Keratinocyte (primary cell): Measurements from ENCODE around the gene COL6A1. TPM values are rescaled to one million over a fixed set of nuclear protein-coding genes. Genes with fewer than 3 reads are reported as not detected.

Experiments used
- DNase-seq: peaks from one replicate; pipeline ENCODE4 v3.0.0-alpha.2; 2011; ENCODE audit warnings: low read depth, missing footprints, low spot score
- FAIRE-seq: peaks from 2 replicates; lab custom pipeline; 2011; peaks lifted over from hg19 to GRCh38; lab: Jason Lieb, UNC
- H2AFZ ChIP-seq: 2 replicates; pipeline ENCODE4 v1.6.0; 2012; ENCODE audit warnings: low read length, control low read depth, inconsistent platforms; ENCODE audit not compliant: control insufficient read depth
- H3K27ac ChIP-seq: 2 replicates; pipeline ENCODE4 v1.5.1; 2011; ENCODE audit warnings: low read length; ENCODE audit not compliant: control insufficient read depth, insufficient read depth
- H3K27me3 ChIP-seq: 3 replicates; pipeline ENCODE4 v1.6.0; 2011; ENCODE audit warnings: low read length; ENCODE audit not compliant: control insufficient read depth, insufficient read depth; ENCODE audit errors: extremely low read depth
- H3K36me3 ChIP-seq, 2 experiments: 2 replicates in 1 of 2; 3 replicates in 1 of 2; pipeline ENCODE4 v1.5.1; 2011; ENCODE audit warnings: low read length in 2 of 2, mild to moderate bottlenecking in 1 of 2; ENCODE audit not compliant: control insufficient read depth in 2 of 2, insufficient read depth in 2 of 2; ENCODE audit errors: extremely low read depth in 1 of 2
- H3K4me1 ChIP-seq: 3 replicates; pipeline ENCODE4 v1.5.1; 2011; ENCODE audit warnings: low read length; ENCODE audit not compliant: control insufficient read depth, insufficient read depth; ENCODE audit errors: extremely low read depth
- H3K4me2 ChIP-seq: 3 replicates; pipeline ENCODE4 v1.6.0; 2011; ENCODE audit warnings: low read depth, low read length; ENCODE audit not compliant: control insufficient read depth, insufficient read depth; ENCODE audit errors: extremely low read depth
- H3K4me3 ChIP-seq, 3 experiments: fragments of 200-600 bp in 1 of 3; sonication (generic) in 1 of 3; 2 replicates in 2 of 3; 3 replicates in 1 of 3; pipeline ENCODE4 v1.5.1; 2011 to 2016; ENCODE audit warnings: low read length in 3 of 3, mild to moderate bottlenecking in 3 of 3, control low read depth in 2 of 3, inconsistent platforms in 1 of 3, low read depth in 1 of 3, mixed read lengths in 1 of 3, mixed run types in 1 of 3, moderate library complexity in 1 of 3; ENCODE audit not compliant: control insufficient read depth in 2 of 3, insufficient read depth in 2 of 3; ENCODE audit errors: extremely low read depth in 1 of 3
- H3K79me2 ChIP-seq: 2 replicates; pipeline ENCODE4 v1.6.0; 2012; ENCODE audit warnings: low read length; ENCODE audit not compliant: control insufficient read depth, insufficient read depth
- H3K9ac ChIP-seq: 3 replicates; pipeline ENCODE4 v1.6.0; 2011; ENCODE audit warnings: low read length; ENCODE audit not compliant: control insufficient read depth, insufficient read depth; ENCODE audit errors: extremely low read depth
- H3K9me1 ChIP-seq: 3 replicates; pipeline ENCODE4 v1.6.0; 2011; ENCODE audit warnings: low read length; ENCODE audit not compliant: control insufficient read depth, insufficient read depth; ENCODE audit errors: extremely low read depth
- H3K9me3 ChIP-seq: 2 replicates; pipeline ENCODE4 v1.5.1; 2012; ENCODE audit warnings: low read depth, low read length; ENCODE audit not compliant: control insufficient read depth
- H4K20me1 ChIP-seq: 3 replicates; pipeline ENCODE4 v1.6.0; 2011; ENCODE audit warnings: low read length; ENCODE audit not compliant: control insufficient read depth, insufficient read depth; ENCODE audit errors: extremely low read depth
- CTCF ChIP-seq, 3 experiments: IDR thresholded peaks in 1 of 3; conservative IDR thresholded peaks in 1 of 3; optimal IDR thresholded peaks in 1 of 3; 2 replicates in 2 of 3; 3 replicates in 1 of 3; pipeline versions ENCODE3 to v1.5.1; 2011; ENCODE audit warnings: low read length in 3 of 3, mild to moderate bottlenecking in 3 of 3, moderate library complexity in 2 of 3, control low read depth in 1 of 3, inconsistent platforms in 1 of 3; ENCODE audit not compliant: insufficient read depth in 2 of 3; ENCODE audit errors: extremely low read depth in 1 of 3
- EZH2 ChIP-seq: IDR thresholded peaks from one replicate; pipeline ENCODE4 v1.6.1; 2012; ENCODE audit warnings: inconsistent platforms, mild to moderate bottlenecking, low read length, moderate library complexity
- dilution Hi-C: fragments of 300-500 bp; cut with MboI; formaldehyde crosslinking; loops from one replicate; pipeline ENCODE4 v1.7.0; 2020; ENCODE audit warnings: low sequenced_read_pairs; ENCODE audit not compliant: extremely low pct_ligation_motif_present
- polyA plus RNA-seq, 5 experiments: library from polyadenylated mRNA; depleted of rRNA in 3 of 5; stranded (reverse) in 3 of 5; stranded (forward) in 1 of 5; unstranded in 1 of 5; fragments of >200 nt; gene quantifications; 1 replicate in 1 of 5; 2 replicates in 3 of 5; 3 replicates in 1 of 5; pipeline versions ENCODE4 v1.2.1 to v1.2.3, GENCODE V29; 2011 to 2012; ENCODE audit warnings: missing spikeins in 2 of 5, low read depth in 1 of 5, low replicate concordance in 1 of 5

Gene COL6A1
- polyA plus RNA-seq, 1 donor (not counting 4 experiments of a cell fraction or from before 2014, with no cell fraction given): 2.5 TPM

DNA sequence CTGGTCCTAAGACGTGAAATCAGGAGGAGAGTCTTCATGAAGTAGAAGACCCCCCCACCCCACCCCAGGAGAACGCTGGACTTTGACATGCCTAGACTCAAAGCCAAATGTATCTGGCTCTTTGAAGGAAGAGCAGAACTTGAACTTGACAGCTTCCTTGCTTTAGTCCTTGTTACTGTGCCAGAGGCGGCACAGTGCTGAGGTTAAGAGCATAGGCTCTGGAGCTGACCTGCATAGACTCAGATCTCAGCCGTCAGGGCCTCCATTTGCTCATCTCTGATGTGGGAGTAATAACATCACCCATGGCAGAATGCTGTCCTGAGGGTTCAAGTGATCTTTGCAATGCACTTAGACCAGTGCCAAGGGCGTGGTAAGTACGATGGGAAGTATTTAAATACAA, 39.0 kb downstream of the COL6A1 start:
- H4K20me1 ChIP-seq: no peaks in the 10 kb centered on the region
- H3K27me3 ChIP-seq: peaks cover 6% of the 10 kb centered on the region
- no peak overlapping the region for H3K4me3 ChIP-seq
- H3K27ac ChIP-seq: no peak overlapping the region
- DNase-seq (no peak), FAIRE-seq (no peak)
- H3K9me3 ChIP-seq: no peaks in the 10 kb centered on the region
- no peak overlapping the region for H3K9ac ChIP-seq
- no peak overlapping the region for H3K4me2 ChIP-seq
- dilution Hi-C loops: no loop called here
- H2AFZ ChIP-seq: no peak overlapping the region
- H3K9me1 ChIP-seq: no peaks in the 10 kb centered on the region
- no peaks in the 10 kb centered on the region for H3K79me2 ChIP-seq
- H3K4me1 ChIP-seq: no peaks in the 10 kb centered on the region
- TF ChIP-seq CTCF (optimal IDR thresholded peaks at IDR 0.05 in 1 of 3, IDR thresholded peaks at IDR 0.05 in 1 of 3, conservative IDR thresholded peaks at IDR 0.05 in 1 of 3; ENCODE audit: extremely low read depth in 1 of 3, insufficient read depth in 2 of 3, low read length in 3 of 3): no peak
- TF ChIP-seq EZH2: no peak
- no peaks in the 10 kb centered on the region for H3K36me3 ChIP-seq

DNA sequence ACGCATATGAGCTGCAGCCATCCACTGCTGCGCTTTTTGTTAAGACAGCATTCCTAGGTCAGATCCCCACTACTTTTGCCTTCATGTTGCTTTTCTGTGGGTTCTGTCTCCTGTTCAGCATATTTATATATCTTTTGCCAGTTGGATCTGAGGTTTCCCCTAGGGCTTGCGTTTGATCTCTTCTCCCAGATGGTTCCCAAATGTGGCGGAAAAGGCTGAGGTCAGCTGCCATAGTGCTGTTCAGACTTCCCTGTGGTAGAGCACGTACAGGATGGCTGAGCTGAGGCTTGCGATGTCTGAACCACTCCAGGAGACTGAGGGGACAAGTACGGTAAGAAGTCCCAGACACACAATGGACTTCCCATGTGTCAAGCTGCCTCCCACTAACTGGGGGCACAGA, 39.8 kb downstream of the COL6A1 start:
- Histone ChIP-seq H3K9ac (no peak overlapping the region), H3K4me1 (no peaks in the 10 kb centered on the region), H3K9me1 (no peaks in the 10 kb centered on the region), H2AFZ (no peak overlapping the region), H4K20me1 (no peaks in the 10 kb centered on the region), H3K36me3 (no peaks in the 10 kb centered on the region), H3K27ac (no peak overlapping the region), H3K4me3 (no peak overlapping the region), H3K79me2 (no peaks in the 10 kb centered on the region), H3K4me2 (no peak overlapping the region), H3K27me3 (peaks cover 6% of the 10 kb centered on the region), H3K9me3 (no peaks in the 10 kb centered on the region)
- no peak for DNase-seq
- dilution Hi-C loops: no loop called here
- no peak for FAIRE-seq
- TF ChIP-seq EZH2 (no peak), CTCF (optimal IDR thresholded peaks at IDR 0.05 in 1 of 3, IDR thresholded peaks at IDR 0.05 in 1 of 3, conservative IDR thresholded peaks at IDR 0.05 in 1 of 3; ENCODE audit: extremely low read depth in 1 of 3, insufficient read depth in 2 of 3, low read length in 3 of 3) (no peak)
